T1000 (cell line): ENCODE results near the gene TXLNG.
A peak's percentile ranks its signal among the peaks of the same experiment; 100 is the strongest.

Experiments used
- DNase-seq: peaks from one replicate; lab custom pipeline; 2025; ENCODE audit warnings: mixed read lengths; lab: John Stamatoyannopoulos, UW

TXLNG gene

GRCh38 chrX:16785247-16786138 is 773 bp upstream of the TXLNG start:
- DNase-seq, result no peak

DNA sequence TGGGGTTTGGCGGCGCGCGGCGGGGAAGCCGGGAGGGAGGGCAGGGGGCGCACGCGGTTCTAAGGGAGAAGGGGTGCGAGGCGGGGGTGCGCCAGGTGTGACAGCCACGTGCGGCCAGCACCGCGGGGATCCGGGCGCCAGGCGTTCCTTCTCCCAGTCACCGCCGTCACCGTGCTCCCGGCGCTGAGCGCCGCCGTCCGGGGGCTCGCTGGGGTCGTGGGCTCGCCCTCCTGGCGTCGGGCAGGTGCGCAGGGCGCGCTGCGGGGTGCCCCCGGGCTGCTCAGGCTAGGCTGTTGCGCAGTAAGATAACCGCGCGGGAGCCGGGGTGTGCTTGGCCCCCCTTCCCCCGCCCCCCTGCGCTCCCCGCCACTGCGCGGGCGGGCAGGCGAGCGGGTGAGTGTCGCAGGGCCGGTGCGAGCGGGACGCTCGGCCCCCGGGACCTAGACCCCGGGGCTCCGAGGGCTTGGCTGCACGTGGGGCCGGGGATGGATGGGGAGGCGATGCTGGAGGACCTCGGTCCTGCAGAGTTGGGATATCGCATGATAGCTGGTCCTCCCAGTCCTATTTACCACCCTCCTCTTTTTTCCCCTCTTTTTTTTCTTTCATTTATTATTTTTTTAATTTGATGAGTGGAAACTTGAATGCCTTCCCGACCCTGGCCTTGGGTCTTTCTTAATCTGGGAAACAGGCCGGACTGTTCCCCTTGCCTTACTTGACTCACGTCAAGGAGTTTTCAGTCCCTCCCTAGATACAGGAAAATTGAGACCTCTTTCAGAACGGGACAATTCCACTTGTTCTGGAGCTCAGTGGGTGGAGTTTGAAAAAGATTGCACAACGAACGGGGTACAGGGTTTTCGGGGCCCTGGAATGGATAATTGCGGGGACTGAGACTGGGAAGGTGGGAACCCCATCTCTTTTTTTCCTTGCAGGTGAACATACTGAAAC is 797 bp downstream of the TXLNG start:
- DNase-seq, result no peak

- DNase-seq, result no peak
Observed at GRCh38 chrX:16788477-16788876, 2.2 kb downstream of the TXLNG start.

- no peak for DNase-seq
Observed at GRCh38 chrX:16796298-16796697, 10.0 kb downstream of the TXLNG start.

DNA sequence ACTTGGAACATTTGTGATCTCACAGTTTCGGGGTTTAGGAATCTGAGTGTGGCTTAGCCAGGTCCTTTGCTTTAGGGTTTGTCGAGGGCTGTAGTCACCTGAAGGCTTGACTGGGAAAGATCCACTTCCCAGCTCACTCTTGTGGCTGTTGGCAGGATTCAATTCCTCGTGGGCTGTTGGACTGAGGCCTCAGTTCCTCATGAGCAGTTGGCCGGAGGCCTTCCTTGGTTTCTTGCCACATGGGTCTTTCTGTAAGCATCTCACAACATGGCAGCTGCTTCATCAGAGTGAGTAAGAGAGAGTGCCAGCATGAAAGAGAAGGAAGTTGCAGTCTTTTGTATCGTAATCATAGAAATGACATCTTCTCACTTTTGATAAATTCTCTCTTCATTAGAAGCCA is 11.1 kb downstream of the TXLNG start:
- no peak for DNase-seq

GRCh38 chrX:16797841-16798240 is 11.6 kb downstream of the TXLNG start:
- DNase-seq, result no peak

DNA sequence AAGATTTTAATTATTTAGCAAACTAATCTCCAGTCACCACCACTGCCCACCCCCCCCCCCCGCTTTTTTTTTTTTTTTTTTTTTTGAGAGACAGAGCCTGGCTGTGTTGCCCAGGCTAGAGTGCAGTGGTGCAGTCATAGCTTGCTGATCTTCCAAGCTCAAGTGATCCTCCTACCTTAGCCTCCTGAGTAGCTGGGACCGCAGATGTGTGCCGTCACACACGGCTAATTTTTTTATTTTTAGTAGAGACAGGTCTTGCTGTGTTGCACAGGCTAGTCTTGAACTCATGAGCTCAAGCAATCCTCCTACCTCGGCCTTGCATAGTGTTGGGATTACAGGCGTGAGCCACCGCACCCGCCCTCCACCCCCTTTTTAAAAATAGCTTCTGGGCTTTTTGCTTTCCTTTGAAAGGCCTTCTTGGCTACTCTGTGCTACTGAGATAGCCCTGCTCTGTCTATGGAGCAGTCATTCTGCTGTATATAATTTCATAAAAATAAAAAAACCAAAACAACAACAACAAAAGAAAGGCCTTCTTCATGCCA is 18.7 kb downstream of the TXLNG start:
- DNase-seq, result no peak

DNA sequence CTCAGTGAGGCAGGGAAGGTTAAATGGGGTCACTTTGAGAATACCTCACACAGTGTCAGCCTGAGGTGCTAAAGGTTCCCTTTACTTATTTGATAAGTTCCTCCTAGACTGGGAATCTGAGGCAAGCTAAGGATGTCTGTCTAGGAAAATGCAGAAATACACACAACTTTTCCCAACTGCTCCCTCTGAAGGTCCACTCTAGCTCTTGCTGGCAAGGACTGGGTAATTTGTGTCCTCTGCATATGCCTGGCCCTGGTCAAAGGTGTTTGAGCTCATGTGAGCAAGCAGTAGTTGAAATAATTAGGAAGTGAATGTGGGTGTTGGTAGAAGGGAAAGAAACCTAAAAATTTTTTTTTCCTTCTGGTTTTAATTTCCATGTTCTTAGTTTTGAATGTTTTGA is 21.3 kb downstream of the TXLNG start:
- no peak for DNase-seq

- DNase-seq, result no peak
Observed at GRCh38 chrX:16807976-16808542, 21.8 kb downstream of the TXLNG start.

DNA sequence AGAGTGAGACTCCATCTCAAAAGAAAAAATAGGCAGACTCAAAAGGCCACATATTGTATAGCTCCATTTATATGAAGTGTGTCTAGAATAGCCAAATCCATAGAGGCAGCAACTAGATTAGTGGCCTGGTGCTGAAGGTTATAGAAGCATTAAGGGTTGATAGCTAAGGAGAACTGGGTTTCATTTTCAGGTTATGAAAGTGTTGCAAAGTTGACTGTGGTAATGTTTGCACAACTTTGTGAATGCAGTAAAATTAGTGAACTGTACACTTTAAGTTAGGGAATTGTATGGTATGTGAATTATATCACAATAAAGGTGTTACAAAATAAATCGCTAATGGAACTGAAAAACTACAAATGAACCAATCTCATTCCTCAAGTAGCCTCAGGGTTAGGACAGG is 28.3 kb downstream of the TXLNG start:
- no peak for DNase-seq

DNA sequence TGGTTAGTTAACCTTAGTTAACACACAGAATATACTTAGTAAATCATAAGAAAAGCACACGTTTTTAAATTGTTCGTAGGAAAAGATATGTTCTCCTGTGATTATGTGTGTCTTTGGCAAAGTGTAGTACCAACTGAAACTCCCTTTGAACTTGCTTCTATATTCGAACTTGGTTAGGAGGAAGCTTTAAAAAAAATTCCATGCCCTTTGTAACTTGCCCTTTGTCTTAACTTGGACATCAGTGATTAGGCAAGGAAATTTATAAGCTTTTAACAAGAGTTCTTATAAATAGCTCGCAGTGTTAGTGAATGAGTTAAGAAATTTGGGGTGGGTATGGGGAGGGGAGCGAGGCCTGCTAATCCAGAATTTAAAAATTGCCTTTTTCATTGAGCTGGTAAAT is 33.4 kb downstream of the TXLNG start:
- no peak for DNase-seq

DNA sequence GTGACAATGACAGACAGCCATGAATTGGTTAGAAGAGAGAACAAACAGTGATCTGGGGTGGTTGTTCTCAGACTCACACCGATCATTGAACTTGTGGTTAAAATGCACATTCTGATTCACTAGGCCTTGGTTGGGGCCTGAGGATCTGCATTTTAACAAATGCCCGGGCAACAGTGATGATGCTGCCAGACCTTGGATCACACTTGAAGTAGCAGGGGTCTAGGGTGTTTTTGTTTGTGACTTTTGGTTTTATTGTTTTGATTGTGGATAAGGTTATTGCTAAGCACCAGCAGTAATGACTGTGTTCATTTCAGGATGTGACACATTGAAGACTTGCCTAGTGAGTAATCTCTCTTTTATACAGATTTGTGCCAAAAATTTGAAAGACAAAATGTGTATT is 36.5 kb downstream of the TXLNG start:
- DNase-seq, result no peak

DNA sequence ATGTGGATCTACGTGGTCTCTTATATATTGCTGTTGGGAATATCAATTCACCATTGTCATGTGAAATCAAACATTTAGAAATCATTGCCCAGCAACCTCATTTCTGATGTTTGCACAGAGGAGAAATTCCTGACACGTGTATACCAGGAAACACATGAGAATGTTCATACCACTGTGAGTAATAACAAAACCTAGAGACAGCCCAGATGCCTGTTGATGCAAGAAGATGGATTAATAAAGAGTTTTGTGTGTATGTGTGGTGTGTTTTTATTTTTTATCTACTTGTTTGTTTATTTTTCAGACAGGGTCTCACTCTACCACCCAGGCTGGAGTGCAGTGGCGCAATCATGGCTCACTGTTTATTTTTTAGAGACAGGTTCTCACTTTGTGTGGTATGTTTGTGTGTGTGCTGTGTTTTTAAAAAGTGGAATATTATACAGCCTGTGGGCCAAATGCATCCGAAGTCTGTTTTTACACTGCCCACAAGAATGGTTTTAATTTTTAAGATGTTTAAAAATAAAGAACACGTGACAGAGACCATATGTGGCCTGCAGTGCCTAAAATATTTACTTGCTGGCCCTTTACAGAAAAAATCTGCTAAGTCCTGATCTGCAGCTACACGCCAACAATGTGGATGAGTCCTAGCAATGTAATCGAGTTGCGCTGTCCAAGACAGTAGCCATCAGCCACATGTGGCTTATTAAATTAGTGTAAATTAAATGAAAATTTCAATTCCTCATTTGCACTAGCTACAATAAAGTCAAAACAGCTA is 39.2 kb downstream of the TXLNG start:
- DNase-seq, result no peak

GRCh38 chrX:16826207-16826606 is 39.9 kb downstream of the TXLNG start:
- DNase-seq, result no peak

DNA sequence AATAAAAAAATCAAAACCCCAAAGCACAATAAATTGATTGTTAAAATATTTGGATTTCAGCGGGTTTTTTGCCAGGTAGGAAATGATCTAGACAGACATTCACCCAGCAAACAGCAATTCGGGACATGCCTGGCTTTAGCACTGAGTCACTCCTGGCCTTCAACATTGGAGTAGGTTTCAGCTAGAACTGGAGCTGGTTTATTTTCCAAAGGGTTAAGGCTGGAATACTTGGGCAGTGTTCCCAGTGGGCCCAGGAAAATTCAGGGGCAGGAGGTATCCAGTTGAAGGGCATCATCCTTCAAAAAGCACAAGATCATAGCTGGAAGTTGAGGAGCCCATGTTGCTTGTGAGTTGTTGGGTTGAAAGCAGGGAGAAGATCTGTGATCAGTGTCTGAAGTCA is 41.0 kb downstream of the TXLNG start:
- no peak for DNase-seq

- no peak for DNase-seq
Observed at GRCh38 chrX:16828124-16828908, 42.0 kb downstream of the TXLNG start.

DNA sequence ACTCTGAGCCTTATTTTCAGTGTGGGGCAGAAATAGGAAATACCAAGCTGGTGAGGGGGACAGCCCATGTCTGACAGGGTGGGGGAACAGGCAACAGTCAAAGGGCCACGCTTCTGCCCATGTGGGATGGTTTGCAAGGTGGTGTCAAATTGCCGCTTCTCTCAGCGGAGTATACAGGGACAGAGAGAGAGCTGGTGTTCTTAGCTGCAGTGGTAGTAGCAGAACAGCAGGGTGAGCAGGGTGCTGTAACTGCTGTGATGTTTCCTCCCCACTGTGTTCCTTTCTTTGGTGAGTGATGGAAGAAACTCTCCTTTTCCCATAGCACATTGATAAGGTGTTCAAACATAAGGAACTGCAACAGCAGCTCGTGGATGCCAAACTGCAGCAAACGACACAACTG is 46.0 kb downstream of the TXLNG start:
- no peak for DNase-seq

DNA sequence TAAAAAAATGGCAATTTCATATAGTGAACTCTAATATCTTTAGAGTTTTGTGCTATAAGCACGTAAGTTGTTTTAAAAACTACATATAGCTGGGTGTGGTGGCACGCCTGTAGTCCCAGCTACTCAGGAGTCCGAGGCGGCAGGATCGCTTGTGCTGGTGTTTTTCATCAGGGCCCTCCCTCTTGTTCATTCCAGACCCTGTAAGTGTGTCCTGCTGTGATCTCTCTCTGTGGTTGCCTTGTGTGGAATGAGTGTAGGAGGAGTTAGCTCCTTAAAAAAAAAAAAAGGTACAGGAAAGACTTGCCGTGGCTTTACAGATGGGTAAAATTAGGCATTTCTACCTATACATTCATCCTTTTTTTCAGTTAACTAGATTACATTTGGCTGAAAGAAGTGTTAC is 48.5 kb downstream of the TXLNG start:
- no peak for DNase-seq

- DNase-seq, result no peak
Observed at GRCh38 chrX:16836371-16836770, 50.1 kb downstream of the TXLNG start.

DNA sequence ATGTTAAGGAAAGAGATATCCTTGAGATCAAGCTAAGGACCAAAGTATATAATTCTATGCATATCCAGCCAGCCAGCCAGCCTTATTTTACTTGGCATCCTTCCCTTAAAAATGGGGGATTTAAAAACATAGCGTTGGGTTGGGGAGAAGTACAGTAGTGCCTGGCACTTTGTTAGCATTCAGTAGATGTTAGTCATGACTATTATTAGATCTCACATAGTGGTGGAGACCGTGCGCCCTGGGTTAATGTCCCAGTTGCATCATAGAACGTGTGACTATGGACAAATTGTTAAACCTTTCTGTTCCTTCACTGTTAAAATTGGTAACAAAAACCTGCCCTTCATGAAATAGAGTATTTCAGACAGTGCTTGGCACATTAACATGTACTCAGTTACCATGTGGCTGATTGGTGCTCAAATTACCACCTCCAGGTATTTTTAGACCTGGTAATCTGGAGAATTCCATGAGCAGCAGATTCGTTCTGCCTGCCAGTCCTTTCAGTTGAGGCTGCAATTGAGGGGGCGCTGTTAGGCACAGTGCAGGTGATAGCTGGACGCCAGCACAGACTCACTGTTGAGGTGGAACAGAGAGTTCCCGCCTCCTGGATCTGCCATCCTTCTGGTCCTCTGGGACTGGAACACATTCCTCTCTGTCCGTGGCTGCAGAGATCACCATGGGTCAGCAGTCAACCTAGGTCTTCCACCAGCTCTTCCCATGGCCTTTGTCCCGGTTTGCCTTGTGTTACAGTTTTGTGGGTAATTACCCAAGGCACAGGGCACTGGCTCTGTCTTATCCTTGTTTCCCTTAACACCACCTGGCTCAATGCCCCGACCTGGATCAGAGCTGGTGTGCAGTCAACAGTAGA is 52.2 kb downstream of the TXLNG start:
- peak; percentile 1 for DNase-seq
